GM21390 (cell line): ENCODE data around the gene ZNF695.

ENCODE experiments used
- ATAC-seq: cut with Tn5 transposase; IDR thresholded peaks from one replicate; pipeline ENCODE4 v1.9.1; 2021; ENCODE audit not compliant: unreplicated experiment

Gene ZNF695

DNA sequence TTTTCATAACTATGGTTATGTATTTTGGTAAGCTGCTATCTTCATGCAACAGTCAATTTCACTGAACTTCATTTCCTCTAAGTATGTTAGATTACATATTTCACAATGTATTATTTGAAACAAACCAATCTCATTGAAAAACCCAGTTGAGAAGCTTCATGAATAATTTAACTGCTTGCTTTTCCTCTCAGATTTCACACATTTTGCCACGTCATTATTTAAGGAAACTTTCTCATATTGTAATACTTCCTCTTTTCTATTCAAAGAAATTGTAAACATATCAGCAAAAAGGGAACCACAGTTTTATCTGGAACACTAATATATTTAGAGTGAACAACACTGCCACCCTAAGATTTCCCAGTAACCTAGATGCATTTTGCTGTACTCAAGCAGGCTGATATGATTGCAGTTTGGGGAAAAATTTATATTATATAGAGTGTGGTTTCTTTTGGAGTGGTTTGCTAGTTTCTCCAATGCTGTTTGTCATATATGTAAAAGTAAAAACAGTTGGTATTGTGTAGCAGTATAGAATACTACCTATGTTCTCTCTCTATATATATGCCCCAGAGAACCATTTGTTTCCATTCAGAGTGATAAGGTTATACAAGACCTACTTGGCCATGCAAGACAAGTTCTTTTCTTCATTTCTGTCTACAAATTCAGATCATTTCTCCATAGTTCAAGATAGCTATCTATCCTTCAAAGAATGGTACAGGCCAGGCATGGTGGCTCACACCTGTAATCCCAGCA lies 47.7 kb downstream of the ZNF695 start:
- ATAC-seq = no peak

DNA sequence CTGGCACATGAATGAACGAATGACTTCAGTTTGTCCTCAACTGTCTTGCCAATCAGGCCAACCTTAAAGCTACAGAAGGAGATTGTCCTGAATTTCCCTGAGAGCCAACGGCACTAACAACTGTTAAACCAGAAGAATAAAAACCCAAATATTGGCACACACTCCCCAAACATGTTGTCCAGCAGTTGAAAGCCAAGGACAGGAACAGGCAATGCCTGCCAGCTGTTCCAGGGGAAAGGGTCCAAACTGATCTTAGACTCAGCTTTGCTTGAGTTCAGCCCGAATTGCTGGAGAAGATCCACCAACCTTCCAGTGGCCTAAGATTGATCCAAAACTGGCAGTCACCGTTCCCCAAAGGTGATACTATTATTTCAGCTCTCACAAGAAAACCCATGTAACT lies 53.7 kb downstream of the ZNF695 start:
- no peak for ATAC-seq

DNA sequence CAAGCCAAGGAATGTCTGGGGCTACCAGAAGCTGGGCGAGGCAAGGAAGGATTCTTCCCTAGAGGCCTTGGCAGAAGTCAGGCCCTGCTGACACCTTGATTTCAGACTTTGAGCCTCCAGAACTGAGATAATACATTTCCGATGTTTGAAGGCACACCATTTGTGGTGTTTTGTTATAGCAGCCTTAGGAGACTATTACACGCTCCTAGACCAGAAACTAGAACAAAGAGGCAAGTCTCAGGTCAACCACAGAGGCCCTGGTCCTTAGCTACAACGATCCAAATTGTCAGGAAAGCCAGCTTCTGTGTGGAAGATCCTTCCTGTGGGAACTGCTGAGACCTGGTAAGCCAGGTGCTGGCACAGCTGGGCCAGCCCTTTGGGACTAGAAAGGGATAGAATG lies 56.4 kb downstream of the ZNF695 start:
- no peak for ATAC-seq

DNA sequence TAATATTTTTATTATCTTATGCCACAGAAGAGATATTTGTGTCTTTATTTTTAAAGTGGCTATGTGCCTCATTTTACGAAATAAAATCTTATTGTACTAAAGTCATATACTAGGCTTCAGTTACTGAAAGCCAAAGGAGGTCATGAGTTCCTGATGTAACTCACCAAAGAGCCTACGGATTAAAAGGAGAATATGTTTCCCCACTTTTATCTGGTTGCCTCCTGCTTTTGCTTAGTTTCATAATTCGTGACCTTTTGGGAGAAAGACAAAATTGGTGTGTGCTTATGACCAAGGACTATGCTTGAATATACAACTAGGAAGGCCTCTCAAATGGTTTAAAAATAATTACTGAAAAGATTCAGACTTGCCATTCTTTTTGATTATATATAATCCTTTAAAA lies 57.9 kb downstream of the ZNF695 start:
- ATAC-seq = no peak

DNA sequence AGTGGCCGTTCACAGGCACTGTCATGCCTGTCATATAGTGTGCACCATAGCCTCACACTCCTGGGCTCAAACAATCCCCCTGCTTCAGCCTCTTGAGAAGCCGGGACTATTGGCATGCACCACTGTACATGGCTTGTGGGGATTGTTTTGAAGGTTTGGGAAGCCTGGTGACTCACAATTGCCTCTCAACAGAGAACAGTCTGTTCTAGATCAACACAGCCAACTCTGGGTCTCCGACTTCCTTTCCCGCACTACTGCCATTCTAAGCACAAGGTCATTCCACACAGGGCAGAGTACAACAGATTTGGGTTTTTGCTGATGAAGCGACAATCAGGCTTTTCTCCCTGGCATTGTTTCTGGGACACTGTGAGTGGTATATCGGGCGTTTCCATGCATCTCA lies 60.6 kb downstream of the ZNF695 start:
- ATAC-seq = no peak

DNA sequence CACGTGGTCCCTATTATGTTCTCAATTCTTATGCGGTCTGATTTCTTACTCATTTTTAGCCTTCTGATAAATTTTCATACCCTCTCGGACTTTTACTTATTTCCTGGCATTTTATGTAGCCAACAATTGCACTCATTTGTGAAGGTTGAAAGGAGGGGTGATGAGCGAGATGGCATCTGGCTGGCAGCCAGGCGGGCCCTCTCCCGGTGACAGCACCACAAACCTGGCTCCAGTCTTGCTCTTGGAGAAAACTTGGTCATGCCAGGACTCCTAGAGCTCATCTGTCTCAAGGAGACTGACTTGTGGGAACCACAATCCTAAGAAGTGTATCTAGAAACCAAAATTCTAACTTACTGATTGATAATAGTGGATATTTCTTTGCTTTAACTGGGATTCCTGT lies 61.5 kb downstream of the ZNF695 start:
- no peak for ATAC-seq
